ENCODE data around the gene OVAAL.

DNA sequence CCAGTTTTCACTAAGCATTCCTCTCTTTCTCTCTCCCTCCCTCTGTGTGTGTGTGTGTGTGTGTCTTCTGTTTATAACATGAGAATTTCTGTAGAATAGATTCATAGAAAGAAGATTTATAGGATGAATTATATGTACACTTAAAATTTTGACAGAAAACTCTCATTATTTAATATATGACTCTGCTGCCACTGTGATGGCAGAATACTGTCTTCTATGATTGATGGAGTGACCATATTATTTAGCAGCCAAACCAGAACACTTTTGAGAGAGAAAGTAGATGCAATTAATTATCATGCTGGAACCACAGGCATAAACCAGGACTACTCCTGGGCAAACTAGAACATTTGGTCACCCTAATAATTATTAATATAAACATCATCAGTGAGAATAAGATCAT is 38.8 kb downstream of the OVAAL start:
- TF ChIP-seq, protein P1, sequence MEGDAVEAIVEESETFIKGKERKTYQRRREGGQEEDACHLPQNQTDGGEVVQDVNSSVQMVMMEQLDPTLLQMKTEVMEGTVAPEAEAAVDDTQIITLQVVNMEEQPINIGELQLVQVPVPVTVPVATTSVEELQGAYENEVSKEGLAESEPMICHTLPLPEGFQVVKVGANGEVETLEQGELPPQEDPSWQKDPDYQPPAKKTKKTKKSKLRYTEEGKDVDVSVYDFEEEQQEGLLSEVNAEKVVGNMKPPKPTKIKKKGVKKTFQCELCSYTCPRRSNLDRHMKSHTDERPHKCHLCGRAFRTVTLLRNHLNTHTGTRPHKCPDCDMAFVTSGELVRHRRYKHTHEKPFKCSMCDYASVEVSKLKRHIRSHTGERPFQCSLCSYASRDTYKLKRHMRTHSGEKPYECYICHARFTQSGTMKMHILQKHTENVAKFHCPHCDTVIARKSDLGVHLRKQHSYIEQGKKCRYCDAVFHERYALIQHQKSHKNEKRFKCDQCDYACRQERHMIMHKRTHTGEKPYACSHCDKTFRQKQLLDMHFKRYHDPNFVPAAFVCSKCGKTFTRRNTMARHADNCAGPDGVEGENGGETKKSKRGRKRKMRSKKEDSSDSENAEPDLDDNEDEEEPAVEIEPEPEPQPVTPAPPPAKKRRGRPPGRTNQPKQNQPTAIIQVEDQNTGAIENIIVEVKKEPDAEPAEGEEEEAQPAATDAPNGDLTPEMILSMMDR (conservative IDR thresholded peaks at IDR 0.05): no peak
- no peak for TF ChIP-seq ZFX (IDR thresholded peaks at IDR 0.05)
